Subcutaneous adipose tissue (tissue), 4 donors: ENCODE data around the gene DNAI4. TPM values are rescaled to one million over a fixed set of nuclear protein-coding genes. Genes with fewer than 3 reads are reported as not detected.

Experiments used
- CTCF ChIP-seq: fragments of 450-650 bp; IDR thresholded peaks from one replicate; pipeline ENCODE4 v1.5.1; 2016; ENCODE audit warnings: low read depth, mild to moderate bottlenecking, control low read depth, antibody characterized with exemption, moderate library complexity
- total RNA-seq, 4 donors: library from RNA; depleted of rRNA; stranded (reverse); fragments of >200 nt; gene quantifications; one replicate each; pipeline ENCODE4 v1.1.0, GENCODE V29; 2016

Gene DNAI4
- total RNA-seq, 4 donors from 2014 or later = 1.9 to 5.3 (median 3.9) TPM

GRCh38 chr1:66778969-66779368 is 145.7 kb downstream of the DNAI4 start:
- TF ChIP-seq CTCF = no peak

- TF ChIP-seq CTCF = no peak
Measured at GRCh38 chr1:66778266-66778665, 146.4 kb downstream of the DNAI4 start.

- no peak for TF ChIP-seq CTCF
Measured at GRCh38 chr1:66777831-66778230, 146.8 kb downstream of the DNAI4 start.

GRCh38 chr1:66775646-66776045 is 149.0 kb downstream of the DNAI4 start:
- no peak for TF ChIP-seq CTCF

- TF ChIP-seq CTCF = no peak
Measured at GRCh38 chr1:66774438-66774837, 150.2 kb downstream of the DNAI4 start.

GRCh38 chr1:66773227-66773626 is 151.4 kb downstream of the DNAI4 start:
- TF ChIP-seq CTCF = no peak

GRCh38 chr1:66770694-66771093 is 154.0 kb downstream of the DNAI4 start:
- no peak for TF ChIP-seq CTCF
